Stimulated activated memory B cell treated with anti-CD40 and anti-IgM and Interleukin-4, amounts not matched to agents 10 μg/mL and 1 μg/mL and 100 μg/mL, for 72 hours (primary cell): ENCODE results near the gene CTSC.
"Not testable (repeated sequence)": the region's sequence is repeated elsewhere in the genome, so short reads cannot be mapped to it uniquely, and the experiment has no call there.

Experiments used
- ATAC-seq: fragments of 150-1000 bp; cut with Tn5 transposase; 2 replicates; pipeline ENCODE4 v1.10.0; 2021
- H3K27ac Mint-ChIP-seq: one replicate; pipeline ENCODE4 v1.8.0; 2022; ENCODE audit warnings: mild to moderate bottlenecking, mixed read lengths
- H3K27me3 Mint-ChIP-seq: one replicate; pipeline ENCODE4 v1.8.0; 2022; ENCODE audit warnings: mixed read lengths
- H3K36me3 Mint-ChIP-seq: one replicate; pipeline ENCODE4 v1.8.0; 2022; ENCODE audit warnings: mixed read lengths
- H3K4me1 Mint-ChIP-seq: one replicate; pipeline ENCODE4 v1.8.0; 2022; ENCODE audit warnings: mixed read lengths
- H3K4me3 Mint-ChIP-seq: one replicate; pipeline ENCODE4 v1.8.0; 2022; ENCODE audit warnings: mild to moderate bottlenecking, moderate library complexity, mixed read lengths
- H3K9me3 Mint-ChIP-seq: one replicate; pipeline ENCODE4 v1.8.0; 2022; ENCODE audit warnings: mixed read lengths

Gene CTSC

GRCh38 chr11:88245576-88245975, 92.0 kb downstream of the CTSC start:
- H3K9me3 Mint-ChIP-seq, H3K4me3 Mint-ChIP-seq, H3K27ac Mint-ChIP-seq, H3K27me3 Mint-ChIP-seq, H3K4me1 Mint-ChIP-seq, ATAC-seq: not testable (repeated sequence)
- peaks cover 17% of the 10 kb centered on the region for H3K36me3 Mint-ChIP-seq
